ENCODE data around the gene NCKAP5.
"Not testable (repeated sequence)": the region's sequence is repeated elsewhere in the genome, so short reads cannot be mapped to it uniquely, and the experiment has no call there.

The NCKAP5 gene

DNA sequence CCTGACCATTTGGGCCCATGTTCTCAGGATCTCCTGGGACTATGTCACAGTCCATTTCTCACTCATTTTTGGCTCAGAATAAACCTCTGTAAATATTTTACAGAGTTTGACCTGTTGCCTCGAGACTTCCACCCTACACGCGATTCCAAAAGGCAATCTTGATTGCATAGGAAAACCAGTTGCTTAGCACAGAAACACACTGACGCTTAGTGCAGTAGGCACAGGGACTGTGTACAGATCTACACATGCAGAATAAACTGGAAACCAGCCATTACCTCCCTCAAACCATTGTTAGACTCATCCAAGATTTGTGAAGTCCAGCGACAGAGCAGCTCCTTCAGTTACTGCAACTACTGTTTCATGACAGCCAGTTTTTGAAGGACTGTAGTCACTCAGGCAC, 73.0 kb downstream of the NCKAP5 start:
- no peak for DNase-seq

DNA sequence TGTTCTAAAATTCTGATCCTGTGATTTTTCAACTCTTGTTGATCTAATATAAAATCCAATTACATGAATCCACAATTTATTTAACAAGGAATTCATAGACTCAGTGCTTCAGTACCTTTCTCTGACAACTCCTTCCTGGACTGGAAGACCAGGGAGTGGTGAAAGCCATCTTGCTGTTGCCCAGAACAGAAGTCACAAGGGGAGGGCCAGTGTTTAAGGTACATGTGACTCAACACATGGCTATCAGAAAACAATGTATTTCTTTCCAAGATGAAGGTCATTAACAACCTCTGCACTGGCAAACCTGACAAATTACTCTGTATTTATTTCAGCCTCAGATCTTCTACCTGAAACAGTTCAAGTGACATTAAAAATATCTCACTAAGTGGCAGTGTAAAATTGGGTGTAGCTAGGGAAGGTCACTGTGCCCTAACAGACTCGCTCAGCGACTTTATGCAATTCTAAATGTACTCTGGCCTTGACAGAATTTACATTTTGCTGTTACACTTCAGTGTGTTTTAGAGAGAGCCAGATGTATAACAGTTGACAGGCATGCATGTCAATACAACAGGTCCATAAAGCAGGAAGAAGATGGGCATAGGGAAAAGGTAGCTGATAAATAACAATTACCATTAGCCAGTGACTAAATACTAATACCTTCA, 75.4 kb downstream of the NCKAP5 start:
- no peak for DNase-seq

DNA sequence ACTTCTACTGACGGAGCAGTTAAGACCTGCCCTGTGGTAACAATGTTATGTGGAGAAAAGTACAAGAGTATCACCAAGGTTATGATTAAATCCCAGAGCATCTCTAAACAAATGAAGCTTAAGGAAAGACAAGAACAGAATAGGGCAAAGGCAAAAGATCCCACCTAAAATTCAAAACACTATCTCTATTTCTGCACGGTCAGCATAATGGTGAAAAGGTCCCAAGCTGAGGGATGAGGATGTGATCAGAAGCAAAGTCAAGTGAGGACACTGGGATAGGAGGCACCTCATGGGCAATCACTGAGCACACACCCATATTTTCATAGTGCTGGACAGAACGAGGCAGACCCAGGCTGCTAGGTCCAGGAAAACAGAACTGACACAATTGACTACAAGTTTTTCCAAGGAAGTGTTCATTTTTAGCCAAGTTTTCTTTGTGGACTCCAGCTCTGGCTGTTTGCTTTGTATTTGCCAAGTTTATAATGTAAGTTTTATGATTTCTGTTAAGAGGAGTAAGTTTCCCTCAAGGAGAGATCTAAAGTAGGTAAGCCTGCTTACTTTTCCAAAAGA, 77.8 kb downstream of the NCKAP5 start:
- DNase-seq, result no peak

DNA sequence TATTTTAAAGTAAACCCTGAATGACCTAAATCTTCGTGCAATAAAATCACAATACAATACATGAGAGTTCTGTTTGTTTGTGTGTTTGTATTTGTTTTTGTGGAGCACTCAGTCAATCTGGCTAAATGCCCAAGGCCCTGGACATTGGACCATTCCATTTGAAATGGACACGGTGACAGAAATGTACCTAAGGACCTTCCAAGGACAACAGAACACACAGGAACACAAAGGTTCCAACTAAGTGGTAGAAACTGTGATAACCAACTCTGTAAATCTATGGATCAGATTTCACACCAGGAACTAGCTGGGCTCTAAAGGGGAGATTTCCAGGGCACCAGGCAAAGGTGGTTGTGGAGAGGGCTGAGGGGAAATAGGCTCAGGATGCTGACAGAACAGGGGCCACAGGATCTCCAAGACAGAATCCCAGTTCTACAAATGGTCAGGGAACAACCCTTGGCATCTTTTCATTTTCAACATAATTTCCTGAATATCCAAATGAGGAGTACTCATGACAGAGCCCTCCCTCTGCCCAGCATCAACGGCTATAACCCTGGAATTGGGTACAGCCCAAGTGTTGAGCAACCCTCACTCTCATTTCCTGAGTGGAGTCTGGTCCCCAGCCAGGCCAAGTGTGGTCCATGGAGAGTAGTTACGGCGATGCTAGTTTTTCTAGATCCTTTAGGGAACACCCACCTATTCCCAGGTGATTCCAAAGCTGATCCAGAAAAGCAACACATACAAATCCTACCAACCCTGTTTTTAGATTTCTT, 78.4 kb downstream of the NCKAP5 start:
- DNase-seq, result no peak

DNA sequence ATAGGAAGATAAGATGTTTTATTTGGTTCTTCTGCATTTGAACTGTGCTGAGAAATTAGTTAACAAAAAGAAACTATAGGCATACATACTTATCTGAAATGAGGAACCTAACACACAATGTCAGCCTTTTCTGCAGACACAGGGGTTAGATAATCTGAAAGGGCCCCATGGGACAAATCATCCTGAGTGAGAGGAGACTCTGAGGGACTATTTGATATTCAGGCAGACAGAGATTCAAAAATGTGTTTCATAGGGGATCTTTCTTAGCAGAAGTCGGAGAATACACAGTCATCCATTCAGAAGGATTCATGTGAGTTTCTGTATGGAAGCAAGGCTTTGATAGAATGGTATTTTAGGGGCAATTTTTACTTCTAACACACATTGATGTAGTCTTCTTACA, 79.1 kb downstream of the NCKAP5 start:
- no peak for DNase-seq

DNA sequence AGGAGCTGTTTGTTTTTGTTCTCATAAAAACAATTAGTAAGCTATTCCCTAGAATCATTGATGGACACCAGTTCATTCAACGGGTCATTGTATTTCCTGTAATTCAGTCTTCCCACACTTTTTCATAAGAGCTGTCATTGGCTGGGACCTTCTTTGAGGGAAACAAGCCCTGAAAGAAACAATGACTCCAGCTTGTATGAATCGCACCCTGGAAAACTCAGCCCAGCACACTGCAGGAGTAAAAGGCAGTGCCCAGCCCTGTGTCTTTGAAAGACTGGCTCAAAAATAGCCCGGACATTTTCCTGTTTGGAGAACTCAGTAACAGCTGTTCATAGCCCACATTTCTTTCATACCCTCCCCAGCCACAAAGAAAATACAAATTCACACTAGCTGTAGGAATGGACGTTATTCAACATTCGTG, 81.5 kb downstream of the NCKAP5 start:
- no peak for DNase-seq

DNA sequence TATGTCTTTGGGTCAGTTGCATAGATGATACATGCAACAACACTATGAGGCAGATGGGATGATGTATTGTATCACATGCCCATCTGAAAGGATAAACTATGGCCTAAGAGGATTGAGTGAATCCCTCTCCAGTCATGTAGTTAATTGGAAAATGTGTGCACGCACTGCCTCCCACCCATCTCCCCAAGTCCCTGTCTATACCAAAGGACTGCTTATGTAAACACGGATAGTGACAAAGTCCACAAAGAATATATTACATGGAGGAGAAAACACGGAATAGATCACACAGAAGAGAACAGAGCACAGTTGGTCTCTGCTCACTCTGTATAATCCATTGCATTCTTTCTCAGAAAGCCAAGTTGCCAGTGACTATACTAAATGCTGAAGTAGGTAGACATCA, 82.4 kb downstream of the NCKAP5 start:
- no peak for DNase-seq

DNA sequence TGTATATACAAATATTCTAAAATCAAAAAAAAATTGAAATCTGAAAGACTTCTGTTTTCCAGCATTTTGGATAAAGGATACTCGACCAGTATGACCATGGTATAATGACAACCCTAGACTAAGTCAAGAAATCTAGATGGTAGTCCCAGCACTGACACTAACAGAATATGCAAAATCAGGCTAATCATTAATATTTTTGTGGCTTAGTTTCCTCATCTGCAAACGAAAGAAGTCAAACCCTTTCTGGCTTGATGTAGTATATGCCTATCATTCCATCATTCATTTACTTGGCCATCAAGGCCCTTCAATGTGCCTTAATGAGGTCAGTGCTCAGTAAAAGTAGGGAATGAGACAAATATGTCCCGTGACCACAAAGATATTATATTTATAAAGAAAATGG, 83.5 kb downstream of the NCKAP5 start:
- no peak for DNase-seq

DNA sequence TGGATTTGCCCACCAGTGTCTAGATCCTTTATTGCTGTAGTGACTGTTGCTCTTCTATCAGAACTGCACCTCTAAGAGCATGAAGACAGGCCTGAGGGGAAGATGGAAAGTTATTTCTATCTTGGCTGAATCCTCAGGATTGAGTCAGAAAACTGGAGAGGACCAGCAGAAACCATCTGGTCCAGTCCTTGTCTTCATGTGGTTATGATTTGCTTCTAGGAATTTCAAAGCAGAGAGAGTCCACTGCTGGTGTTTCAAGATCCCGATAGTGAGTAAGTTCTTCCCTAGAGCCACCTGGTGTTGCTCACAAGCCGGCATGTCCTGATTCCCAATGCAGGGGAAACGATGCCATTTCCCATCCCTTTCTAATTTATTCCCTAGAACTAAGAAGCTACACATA, 84.2 kb downstream of the NCKAP5 start:
- DNase-seq, result no peak

DNA sequence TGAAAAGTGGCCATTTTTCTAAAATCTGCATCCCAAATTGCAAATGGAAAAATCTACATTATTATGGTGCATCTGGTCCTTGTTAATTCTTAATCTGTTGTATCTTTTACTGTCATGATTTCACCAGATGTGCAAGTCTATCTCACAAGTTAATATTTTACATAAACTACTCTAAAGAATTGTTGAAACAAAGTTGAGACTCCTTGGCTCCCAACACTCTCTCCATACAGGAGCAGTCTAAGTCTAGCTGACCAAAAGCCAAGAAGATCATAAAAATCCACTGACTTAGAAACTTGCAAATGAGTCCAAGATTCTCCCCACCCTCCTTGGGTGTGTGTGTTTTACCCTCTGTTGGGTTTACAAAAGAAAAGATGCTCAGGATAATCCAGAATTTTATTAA, 85.1 kb downstream of the NCKAP5 start:
- DNase-seq, result no peak

DNA sequence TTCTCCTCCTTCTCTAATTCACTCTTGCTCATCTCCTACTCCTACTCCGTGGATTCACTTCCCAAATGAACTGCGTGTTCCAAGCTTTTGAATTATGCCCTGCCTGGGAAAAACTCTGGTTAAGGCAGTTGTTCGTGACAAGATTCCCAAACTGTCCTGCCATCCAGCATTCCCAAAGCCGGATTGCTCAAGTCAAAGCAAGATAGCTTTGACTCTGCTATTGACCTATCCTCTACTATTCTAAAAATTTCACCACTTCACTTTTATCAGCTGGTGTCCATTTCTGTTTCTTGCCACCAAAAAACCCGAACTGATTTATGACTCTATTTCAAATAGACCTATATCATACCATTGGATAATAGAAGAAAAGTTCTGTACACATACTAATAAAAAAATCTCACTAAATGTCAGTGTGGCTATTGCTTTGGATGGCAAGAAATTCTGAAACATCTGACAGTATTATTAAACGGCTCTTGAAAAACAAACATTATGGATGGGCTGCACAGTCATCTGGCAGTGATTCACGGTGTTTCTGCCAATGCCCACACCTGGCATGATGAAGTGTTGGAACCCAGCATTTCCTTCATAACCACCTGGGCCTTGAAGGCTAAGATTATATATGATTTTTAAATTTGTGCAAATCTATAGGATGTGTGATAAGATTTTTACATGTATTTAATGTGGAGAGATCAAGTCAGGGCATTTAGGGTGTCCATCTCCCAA, 87.4 kb downstream of the NCKAP5 start:
- no peak for DNase-seq

DNA sequence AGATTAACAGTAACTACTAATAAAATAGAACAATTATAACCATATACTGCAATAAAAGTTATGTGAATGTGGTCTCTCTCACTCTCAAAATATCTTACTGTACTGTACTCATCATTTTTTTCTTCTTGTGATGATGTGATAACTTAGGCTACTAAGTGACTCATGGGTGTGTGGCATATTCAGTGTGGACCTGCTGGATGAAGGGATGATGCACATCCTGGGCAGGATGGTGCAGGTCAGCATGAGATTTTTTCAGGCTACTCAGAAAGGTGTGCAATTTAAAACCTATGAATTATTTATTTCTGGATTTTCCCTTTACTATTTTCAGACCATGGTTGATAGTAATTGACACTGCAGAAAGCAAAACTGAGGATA, 90.7 kb downstream of the NCKAP5 start:
- DNase-seq, result no peak

DNA sequence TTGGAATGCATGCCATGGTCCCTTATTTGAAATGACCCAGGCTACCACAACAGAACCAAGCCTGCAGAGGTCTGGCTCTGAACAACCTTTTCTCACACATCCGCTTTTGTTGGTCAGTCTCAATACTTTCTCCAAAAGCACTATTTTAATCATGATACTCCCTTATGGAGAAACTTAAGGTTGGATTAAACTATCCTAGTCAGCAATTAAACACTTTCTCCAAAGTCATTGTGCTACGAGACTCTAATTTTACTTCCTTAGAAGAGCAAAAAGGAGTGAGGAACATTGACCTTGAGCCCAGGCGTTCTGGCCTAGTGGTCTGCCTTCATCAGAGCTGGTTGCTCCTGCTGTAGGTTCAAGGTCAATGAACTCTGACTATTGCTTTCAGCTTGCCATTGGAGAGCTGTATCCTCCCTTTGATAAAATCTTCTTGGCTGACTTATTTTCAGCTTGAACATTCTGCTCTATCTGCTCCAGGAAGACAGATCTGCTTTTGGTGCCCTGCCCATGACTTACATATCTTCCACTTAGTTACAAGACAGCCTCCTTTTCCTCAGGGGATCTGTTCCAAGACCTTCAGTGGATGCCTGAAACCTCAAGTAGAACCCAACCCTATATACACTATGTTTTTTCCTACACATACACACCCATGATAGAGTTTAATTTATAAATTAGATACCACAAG, 91.2 kb downstream of the NCKAP5 start:
- DNase-seq, result no peak

DNA sequence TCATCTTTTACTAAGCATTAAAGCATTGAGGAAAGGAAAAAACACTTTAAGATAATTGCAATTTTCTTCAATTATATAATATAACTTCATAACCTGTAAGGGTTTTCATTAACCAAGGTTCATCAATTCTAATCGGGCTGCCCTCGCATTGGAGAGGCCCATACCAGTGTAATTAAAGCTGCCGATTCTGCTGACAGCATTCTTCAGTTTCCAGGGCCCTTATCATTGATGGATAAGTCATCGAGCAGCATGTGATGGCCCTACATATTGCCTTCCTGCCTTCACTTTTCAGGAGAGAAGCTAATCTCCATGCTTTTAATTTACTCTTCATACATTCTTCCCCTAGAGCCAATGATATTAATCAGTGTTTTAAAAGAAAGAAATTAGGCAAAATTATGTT, 92.0 kb downstream of the NCKAP5 start:
- DNase-seq, result no peak

DNA sequence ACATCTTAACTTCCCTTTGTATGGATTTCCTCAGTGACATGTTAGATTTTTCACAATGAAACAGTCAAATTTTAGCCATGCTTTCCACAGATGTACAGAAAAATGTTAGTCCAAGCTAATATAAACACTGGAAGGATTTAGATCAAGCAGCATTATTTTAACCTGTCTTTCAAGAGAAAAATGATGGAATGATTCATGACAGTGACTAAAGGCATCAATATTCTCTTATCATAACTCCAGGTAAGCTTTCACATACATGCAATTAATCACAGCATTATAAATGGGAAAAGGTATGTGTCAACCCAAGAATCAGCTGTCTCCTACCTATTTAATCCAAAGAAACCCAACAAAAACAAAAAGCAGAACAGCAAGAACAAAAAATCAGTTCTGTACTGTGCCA, 92.7 kb downstream of the NCKAP5 start:
- no peak for DNase-seq

DNA sequence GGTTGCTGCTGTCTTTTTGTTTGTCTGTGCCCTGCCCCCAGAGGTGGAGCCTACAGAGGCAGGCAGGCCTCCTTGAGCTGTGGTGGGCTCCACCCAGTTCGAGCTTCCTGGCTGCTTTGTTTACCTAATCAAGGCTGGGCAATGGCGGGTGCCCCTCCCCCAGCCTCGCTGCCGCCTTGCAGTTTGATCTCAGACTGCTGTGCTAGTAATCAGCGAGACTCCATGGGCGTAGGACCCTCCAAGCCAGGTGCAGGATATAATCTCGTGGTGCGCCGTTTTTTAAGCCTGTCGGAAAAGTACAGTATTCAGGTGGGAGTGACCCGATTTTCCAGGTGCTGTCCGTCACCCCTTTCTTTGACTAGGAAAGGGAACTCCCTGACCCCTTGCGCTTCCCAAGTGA, 97.8 kb downstream of the NCKAP5 start:
- not testable (repeated sequence) for DNase-seq

DNA sequence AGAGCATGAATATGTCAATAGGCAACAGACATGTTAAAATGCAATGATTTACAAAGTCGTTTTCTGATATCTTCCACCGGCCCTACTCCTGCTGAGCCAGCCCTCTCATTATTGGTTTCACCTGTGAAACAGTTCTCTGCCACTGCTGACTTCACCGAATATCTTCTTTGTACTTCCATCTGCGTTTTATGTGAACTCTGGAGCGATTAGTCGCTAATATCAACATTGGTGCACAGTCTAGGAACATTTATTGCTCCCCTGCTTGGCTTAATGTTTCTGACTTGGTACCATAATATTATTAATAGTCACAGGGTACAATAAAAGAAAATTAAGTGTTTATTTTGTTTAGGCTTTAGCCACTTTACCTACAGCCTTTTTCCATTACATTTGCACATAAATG, 105.5 kb downstream of the NCKAP5 start:
- no peak for DNase-seq

DNA sequence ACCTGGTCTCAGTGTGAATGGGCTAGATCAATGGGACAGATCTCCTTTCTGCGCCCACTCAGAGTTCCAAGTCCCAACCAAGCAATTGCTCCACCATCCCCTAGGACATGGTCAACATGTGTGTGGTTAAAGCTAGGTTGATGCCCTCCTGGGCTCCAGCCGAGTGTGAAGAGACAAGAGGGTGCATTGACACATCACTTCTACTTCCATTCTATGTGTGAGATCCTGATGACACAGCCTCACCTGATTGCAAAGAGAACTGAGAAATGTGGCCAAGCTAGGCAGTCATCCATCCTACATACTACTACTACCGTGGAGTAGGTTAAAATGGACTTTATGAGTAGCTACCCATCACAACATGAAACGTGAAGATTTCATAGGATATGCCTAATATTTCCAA, 106.8 kb downstream of the NCKAP5 start:
- DNase-seq, result no peak

DNA sequence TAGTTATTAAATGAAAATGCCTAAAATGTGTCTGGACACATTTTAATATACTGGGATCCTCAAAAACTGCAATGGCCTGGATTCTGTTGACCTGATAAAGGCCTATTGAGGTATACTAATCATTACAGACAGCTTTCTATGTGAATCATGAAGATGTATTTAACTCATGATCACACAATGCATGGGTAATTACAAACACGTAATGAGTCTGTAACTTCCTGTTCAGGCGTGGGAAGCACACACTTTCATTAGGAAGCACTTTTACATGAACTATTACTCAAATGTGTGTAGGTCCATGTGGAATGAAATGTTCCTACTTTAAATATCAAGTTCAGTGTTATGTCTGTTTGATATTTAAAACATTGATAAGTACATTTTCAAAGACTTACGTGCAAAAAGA, 108.7 kb downstream of the NCKAP5 start:
- no peak for DNase-seq

DNA sequence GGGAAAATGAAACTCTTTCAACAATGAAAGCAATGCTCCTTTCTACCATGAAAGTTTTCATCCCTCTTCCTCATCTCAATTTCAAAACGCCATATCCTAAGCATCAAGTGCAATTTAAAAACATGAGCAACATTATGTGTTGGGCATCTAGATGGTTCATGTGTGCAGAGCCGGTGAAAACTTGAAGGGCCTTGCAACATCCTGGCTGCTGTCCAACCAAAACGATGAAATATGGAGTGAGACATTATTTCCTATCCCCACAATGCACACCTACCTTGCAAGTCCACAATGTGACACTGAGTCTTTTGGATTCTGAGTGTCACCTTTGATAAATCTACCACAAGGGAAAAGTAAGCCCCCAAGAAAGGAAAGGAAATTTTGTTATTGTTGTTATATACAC, 110.0 kb downstream of the NCKAP5 start:
- DNase-seq, result no peak

DNA sequence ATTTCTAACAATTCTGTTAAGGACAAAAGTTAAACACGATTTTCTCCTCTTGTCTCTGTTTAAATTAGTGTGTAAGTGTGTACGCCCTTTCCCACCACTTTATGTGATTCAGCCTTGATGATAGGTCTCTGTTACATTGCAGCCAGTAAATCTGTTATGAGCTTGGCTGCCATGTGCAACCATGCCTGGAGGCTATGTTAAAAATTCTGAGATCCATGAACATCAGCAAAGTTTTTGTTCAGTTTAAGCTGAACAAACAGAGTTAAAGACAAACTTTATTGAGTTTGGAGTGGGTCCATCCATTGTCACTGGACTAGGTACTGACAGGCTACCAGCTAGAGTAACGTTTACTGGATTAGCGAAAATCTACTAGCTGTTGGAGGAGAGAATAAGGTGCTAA, 110.4 kb downstream of the NCKAP5 start:
- no peak for DNase-seq

DNA sequence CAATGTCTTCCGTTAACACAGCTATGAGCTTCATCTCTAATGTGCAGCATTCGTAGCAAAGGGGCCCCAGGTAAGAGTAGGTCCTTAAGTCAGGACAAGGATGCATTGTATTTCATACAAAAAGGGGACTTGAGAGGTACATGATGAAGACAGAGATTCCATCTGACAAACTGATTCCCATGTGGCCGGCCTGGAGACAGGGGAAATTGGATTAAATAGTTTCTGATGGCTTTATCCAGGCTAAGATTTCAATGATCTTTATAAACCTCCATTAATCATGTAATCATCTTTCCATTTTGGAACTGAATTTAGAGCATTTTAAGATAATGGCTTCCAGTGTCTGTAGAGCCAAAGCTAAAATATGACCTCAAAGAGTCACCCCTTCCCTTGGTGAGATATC, 111.3 kb downstream of the NCKAP5 start:
- no peak for DNase-seq

DNA sequence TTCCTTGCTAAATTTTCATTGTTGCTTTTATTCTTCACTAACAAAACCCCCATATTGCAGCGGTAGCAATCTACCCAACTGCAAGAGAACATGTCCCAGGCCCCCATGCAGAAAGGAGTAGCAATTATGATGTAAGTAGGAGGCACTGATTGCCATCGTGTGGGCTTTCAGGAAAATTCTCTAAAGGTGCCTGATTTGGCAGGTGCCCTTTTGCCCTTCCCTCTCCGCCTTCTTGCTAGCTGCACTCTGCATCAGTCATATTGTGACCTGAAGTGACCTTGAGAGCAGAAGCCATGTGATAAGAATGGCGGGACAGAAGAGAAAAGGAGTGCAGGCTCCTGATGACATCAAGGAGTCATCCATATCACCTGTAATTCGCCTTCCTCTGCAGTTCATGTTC, 112.1 kb downstream of the NCKAP5 start:
- no peak for DNase-seq
